Measurements from ENCODE around the gene PSPH.

DNA sequence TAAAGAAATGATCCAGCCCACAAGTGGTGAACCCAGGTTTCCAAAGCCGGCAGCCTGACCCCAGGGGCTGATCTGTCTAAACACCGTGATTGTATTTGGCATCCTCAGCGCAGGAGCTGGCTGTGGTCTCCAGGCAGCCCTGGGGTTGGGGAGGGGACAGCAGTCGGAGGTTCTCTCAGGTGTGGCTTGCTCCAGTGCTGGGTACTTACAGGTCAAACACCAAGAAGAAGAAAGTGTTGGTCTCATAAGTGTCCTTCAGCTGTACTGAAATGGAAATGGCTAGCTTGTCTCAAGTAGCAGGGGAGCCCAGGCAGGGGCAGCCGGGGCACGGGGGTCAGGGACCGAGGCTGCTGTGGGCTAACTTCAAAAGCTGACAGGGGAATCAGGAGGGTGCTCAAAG, 35.5 kb upstream of the PSPH start:
- TF ChIP-seq, protein P1, sequence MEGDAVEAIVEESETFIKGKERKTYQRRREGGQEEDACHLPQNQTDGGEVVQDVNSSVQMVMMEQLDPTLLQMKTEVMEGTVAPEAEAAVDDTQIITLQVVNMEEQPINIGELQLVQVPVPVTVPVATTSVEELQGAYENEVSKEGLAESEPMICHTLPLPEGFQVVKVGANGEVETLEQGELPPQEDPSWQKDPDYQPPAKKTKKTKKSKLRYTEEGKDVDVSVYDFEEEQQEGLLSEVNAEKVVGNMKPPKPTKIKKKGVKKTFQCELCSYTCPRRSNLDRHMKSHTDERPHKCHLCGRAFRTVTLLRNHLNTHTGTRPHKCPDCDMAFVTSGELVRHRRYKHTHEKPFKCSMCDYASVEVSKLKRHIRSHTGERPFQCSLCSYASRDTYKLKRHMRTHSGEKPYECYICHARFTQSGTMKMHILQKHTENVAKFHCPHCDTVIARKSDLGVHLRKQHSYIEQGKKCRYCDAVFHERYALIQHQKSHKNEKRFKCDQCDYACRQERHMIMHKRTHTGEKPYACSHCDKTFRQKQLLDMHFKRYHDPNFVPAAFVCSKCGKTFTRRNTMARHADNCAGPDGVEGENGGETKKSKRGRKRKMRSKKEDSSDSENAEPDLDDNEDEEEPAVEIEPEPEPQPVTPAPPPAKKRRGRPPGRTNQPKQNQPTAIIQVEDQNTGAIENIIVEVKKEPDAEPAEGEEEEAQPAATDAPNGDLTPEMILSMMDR (IDR thresholded peaks at IDR 0.05), result no peak
- no peak for TF ChIP-seq POLR2A (IDR thresholded peaks at IDR 0.05)
